Measurements from ENCODE around the gene BTN3A1.

GRCh38 chr6:26383624-26384417, 18.3 kb upstream of the BTN3A1 start:
- TF ChIP-seq CTCF (conservative IDR thresholded peaks at IDR 0.05 in 1 of 2, IDR thresholded peaks at IDR 0.05 in 1 of 2; ENCODE audit: extremely low read depth in 1 of 2, insufficient read depth in 1 of 2, low read depth in 1 of 2, low read length in 2 of 2) (no peak), EZH2 (IDR thresholded peaks at IDR 0.05; ENCODE audit: borderline replicate concordance, low read length) (no peak)
